SK-N-SH treated with all-trans-retinoic acid at 6 μM for 48 hours (cell line): ENCODE data around the gene PTPN6.

Experiments
- ATAC-seq: fragments of 200-7000 bp; cut with Tn5 transposase; 3 replicates; pipeline ENCODE4 v1.9.1; 2020; ENCODE audit warnings: mild to moderate bottlenecking, moderate library complexity
- ARNTL ChIP-seq: fragments of 450-650 bp; formaldehyde crosslinking; IDR thresholded peaks from 2 replicates; pipeline ENCODE4 v1.5.0; 2020; ENCODE audit warnings: low read depth, mild to moderate bottlenecking, moderate library complexity, borderline replicate concordance
- BACH2 ChIP-seq: fragments of 250-450 bp; sonication (Bioruptor Pico); IDR thresholded peaks from 2 replicates; pipeline ENCODE4 v1.9.0; 2021; ENCODE audit warnings: mild to moderate bottlenecking, borderline replicate concordance
- ESRRG ChIP-seq: fragments of 250-450 bp; sonication (Bioruptor Pico); IDR thresholded peaks from 2 replicates; pipeline ENCODE4 v1.6.1; 2021; ENCODE audit warnings: mild to moderate bottlenecking
- GLIS3 ChIP-seq: fragments of 250-450 bp; sonication (Bioruptor Pico); IDR thresholded peaks from 2 replicates; pipeline ENCODE4 v1.5.0; 2020; ENCODE audit warnings: mild to moderate bottlenecking, moderate library complexity
- ISL1 ChIP-seq: fragments of 250-450 bp; sonication (Bioruptor Pico); IDR thresholded peaks from 2 replicates; pipeline ENCODE4 v2.1.2; 2022; ENCODE audit warnings: mild to moderate bottlenecking, moderate library complexity
- OSR1 ChIP-seq: fragments of 250-450 bp; sonication (Bioruptor Pico); IDR thresholded peaks from 2 replicates; pipeline ENCODE4 v1.8.0; 2022; ENCODE audit warnings: moderate library complexity, mild to moderate bottlenecking, inconsistent platforms
- PATZ1 ChIP-seq: fragments of 250-450 bp; sonication (Bioruptor Pico); IDR thresholded peaks from 2 replicates; pipeline ENCODE4 v1.8.0; 2020; ENCODE audit warnings: mild to moderate bottlenecking, moderate library complexity, borderline replicate concordance
- POU6F1 ChIP-seq: fragments of 250-450 bp; sonication (Bioruptor Pico); IDR thresholded peaks from 2 replicates; pipeline ENCODE4 v1.8.0; 2021; ENCODE audit warnings: low read depth, mild to moderate bottlenecking, moderate library complexity, borderline replicate concordance
- PPARA ChIP-seq: fragments of 250-450 bp; sonication (Bioruptor Pico); IDR thresholded peaks from 2 replicates; pipeline ENCODE4 v1.5.0; 2020; ENCODE audit warnings: mild to moderate bottlenecking, borderline replicate concordance
- RARB ChIP-seq: fragments of 250-450 bp; sonication (Bioruptor Pico); IDR thresholded peaks from 2 replicates; pipeline ENCODE4 v1.8.0; 2021; ENCODE audit warnings: mild to moderate bottlenecking, moderate library complexity
- SNAI2 ChIP-seq: fragments of 250-450 bp; sonication (Bioruptor Pico); IDR thresholded peaks from 2 replicates; pipeline ENCODE4 v1.5.0; 2020; ENCODE audit warnings: mild to moderate bottlenecking, moderate library complexity
- TCF4 ChIP-seq: fragments of 250-450 bp; sonication (Bioruptor Pico); IDR thresholded peaks from 2 replicates; pipeline ENCODE4 v1.8.0; 2021; ENCODE audit warnings: mild to moderate bottlenecking, moderate library complexity, borderline replicate concordance
- TOX ChIP-seq: fragments of 250-450 bp; sonication (Bioruptor Pico); IDR thresholded peaks from 2 replicates; pipeline ENCODE4 v1.8.0; 2021; ENCODE audit warnings: mild to moderate bottlenecking, moderate library complexity, borderline replicate concordance
- TSHZ2 ChIP-seq: fragments of 250-450 bp; sonication (Bioruptor Pico); IDR thresholded peaks from 2 replicates; pipeline ENCODE4 v1.5.0; 2020; ENCODE audit warnings: mild to moderate bottlenecking, moderate library complexity
- ZC3H10 ChIP-seq: fragments of 250-450 bp; sonication (Bioruptor Pico); IDR thresholded peaks from 2 replicates; pipeline ENCODE4 v1.5.1; 2021; ENCODE audit warnings: mild to moderate bottlenecking, moderate library complexity
- ZFP3 ChIP-seq: fragments of 250-450 bp; sonication (Bioruptor Pico); IDR thresholded peaks from 2 replicates; pipeline ENCODE4 v1.5.0; 2020; ENCODE audit warnings: mild to moderate bottlenecking, moderate library complexity
- ZFP30 ChIP-seq: fragments of 450-650 bp; formaldehyde crosslinking; IDR thresholded peaks from 2 replicates; pipeline ENCODE4 v1.5.0; 2022; ENCODE audit warnings: mild to moderate bottlenecking, moderate library complexity
- ZNF565 ChIP-seq: fragments of 450-650 bp; formaldehyde crosslinking; conservative IDR thresholded peaks from 2 replicates; pipeline ENCODE4 v1.5.0; 2020; ENCODE audit warnings: low read depth, mild to moderate bottlenecking, moderate library complexity
- ZNF70 ChIP-seq: fragments of 450-650 bp; formaldehyde crosslinking; IDR thresholded peaks from 2 replicates; pipeline ENCODE4 v1.5.0; 2020; ENCODE audit warnings: mild to moderate bottlenecking, moderate library complexity
- ZNF8 ChIP-seq: fragments of 450-650 bp; formaldehyde crosslinking; IDR thresholded peaks from 2 replicates; pipeline ENCODE4 v1.5.0; 2020; ENCODE audit warnings: mild to moderate bottlenecking, moderate library complexity
- TF ChIP-seq, protein P1 (sequence below): fragments of 250-450 bp; sonication (Bioruptor Pico); IDR thresholded peaks from 2 replicates; pipeline ENCODE4 v1.5.1; 2021; ENCODE audit warnings: mild to moderate bottlenecking, moderate library complexity

The PTPN6 gene

DNA sequence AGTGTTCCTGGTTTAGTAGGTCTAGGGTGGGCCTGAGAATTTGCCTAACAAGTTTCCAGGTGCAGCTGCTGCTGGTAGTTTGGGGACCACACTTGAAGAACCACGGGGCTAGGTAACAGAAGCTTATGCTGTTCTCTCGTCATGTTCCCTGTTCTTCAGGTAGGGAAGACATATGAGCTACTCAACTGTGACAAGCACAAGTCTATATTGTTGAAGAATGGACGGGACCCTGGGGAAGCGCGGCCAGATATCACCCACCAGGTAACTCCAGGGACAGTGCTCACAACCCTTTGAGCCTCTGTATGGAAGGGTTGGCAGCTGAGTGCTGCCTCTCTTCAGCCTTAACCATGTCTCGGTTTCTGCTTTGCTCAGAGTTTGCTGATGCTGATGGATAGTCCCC lies 23.0 kb downstream of the PTPN6 start:
- ATAC-seq: no peak
- TF ChIP-seq SNAI2 (CRISPR knock-in tag) (no peak), PATZ1 (CRISPR knock-in tag) (no peak), ZNF70 (CRISPR knock-in tag) (no peak), PPARA (no peak), ZFP30 (CRISPR knock-in tag) (no peak), POU6F1 (CRISPR knock-in tag) (no peak), GLIS3 (CRISPR knock-in tag) (no peak), TOX (CRISPR knock-in tag) (no peak)
- TF ChIP-seq, protein P1, sequence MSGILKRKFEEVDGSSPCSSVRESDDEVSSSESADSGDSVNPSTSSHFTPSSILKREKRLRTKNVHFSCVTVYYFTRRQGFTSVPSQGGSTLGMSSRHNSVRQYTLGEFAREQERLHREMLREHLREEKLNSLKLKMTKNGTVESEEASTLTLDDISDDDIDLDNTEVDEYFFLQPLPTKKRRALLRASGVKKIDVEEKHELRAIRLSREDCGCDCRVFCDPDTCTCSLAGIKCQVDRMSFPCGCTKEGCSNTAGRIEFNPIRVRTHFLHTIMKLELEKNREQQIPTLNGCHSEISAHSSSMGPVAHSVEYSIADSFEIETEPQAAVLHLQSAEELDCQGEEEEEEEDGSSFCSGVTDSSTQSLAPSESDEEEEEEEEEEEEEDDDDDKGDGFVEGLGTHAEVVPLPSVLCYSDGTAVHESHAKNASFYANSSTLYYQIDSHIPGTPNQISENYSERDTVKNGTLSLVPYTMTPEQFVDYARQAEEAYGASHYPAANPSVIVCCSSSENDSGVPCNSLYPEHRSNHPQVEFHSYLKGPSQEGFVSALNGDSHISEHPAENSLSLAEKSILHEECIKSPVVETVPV (CRISPR knock-in tag): no peak
- TF ChIP-seq, all 23 proteins: peak for 0

DNA sequence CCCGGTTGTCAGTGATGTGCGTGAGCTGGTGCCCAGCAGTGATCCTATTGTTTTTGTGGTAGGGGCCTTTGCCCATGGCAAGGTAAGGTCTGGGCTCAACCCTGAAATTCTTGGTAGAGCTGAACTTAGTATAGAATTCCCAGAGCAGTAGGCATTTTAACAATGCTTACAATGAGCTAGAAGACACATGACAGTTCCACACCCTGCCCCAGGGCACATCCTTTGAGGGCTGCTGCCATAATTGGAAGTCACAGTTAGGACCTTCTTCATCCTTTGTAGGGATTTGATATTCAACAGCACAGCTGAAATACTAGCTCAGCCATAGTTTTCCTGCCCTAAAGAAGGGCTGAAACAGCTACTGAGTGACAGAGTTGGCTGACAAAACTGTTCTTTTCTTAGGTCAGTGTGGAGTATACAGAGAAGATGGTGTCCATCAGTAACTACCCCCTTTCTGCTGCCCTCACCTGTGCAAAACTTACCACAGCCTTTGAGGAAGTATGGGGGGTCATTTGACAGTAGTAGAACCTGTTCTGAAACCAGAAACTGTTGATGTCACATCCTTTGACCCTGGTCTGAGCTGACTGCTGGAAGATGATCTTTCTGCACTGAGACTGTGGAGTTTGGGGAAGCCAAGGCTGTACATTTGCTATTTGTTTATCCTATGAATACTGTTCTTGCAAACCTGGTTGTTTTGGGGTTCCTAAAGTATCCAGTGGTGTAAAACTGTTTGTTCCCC lies 24.3 kb downstream of the PTPN6 start:
- TF ChIP-seq ZNF565 (CRISPR knock-in tag) (no peak), BACH2 (CRISPR knock-in tag) (no peak), TCF4 (CRISPR knock-in tag) (no peak)
- no peak for ATAC-seq

DNA sequence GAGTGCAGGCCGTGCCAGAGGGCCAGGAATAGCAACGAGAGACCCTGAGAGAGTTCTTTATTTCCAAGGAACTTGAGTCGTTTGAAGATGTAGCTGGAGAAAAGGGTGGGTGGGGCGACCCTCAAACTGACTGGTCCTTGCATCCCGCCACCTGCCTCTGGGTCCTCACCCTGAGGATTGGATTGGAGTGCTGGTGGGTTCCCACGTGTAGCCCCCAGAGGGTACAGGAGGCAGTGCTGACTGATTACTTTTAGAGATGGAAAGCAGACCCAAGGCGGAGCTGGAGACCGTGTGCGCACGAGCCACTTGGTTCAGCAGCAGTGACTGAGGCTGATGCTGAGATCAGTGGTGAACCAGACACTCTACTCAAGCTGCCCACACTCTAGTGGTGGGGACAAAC lies 26.5 kb downstream of the PTPN6 start:
- ATAC-seq: no peak
- TF ChIP-seq TCF4 (CRISPR knock-in tag) (no peak), ZNF8 (CRISPR knock-in tag) (no peak), ZNF565 (CRISPR knock-in tag) (no peak), PPARA (no peak), ZNF70 (CRISPR knock-in tag) (no peak), BACH2 (CRISPR knock-in tag) (no peak), RARB (no peak), POU6F1 (CRISPR knock-in tag) (no peak), TSHZ2 (no peak), OSR1 (CRISPR knock-in tag) (no peak), ARNTL (CRISPR knock-in tag) (no peak), ESRRG (no peak), ZC3H10 (CRISPR knock-in tag) (no peak), ZFP30 (CRISPR knock-in tag) (no peak), PATZ1 (CRISPR knock-in tag) (no peak), ZFP3 (no peak), ISL1 (CRISPR knock-in tag) (no peak)
- TF ChIP-seq, protein P1 (CRISPR knock-in tag): no peak
